ENCODE measurements around the gene SLC27A1. TPM values are rescaled to one million over a fixed set of nuclear protein-coding genes. Genes with fewer than 3 reads are reported as not detected.
"Not testable (repeated sequence)": the region's sequence is repeated elsewhere in the genome, so short reads cannot be mapped to it uniquely, and the experiment has no call there.

SLC27A1 gene
- total RNA-seq, 1 donor, result 5.8 TPM

GRCh38 chr19:17510220-17510993 is 40.1 kb downstream of the SLC27A1 start:
- Histone ChIP-seq H3K4me1 (ENCODE audit: insufficient read depth, low read length) (peaks cover 24% of the 10 kb centered on the region), H3K9me3 (ENCODE audit: low read depth, low read length) (no peaks in the 10 kb centered on the region), H3K27me3 (ENCODE audit: insufficient read depth, low read length) (no peaks in the 10 kb centered on the region), H3K4me3 (ENCODE audit: low read length) (peak overlapping the region; percentile 95)

- no peaks in the 10 kb centered on the region for H3K27me3 ChIP-seq (ENCODE audit: insufficient read depth, low read length)
- H3K4me3 ChIP-seq (ENCODE audit: low read length), result peak overlapping the region; percentile 95
- no peaks in the 10 kb centered on the region for H3K9me3 ChIP-seq (ENCODE audit: low read depth, low read length)
- peaks cover 24% of the 10 kb centered on the region for H3K4me1 ChIP-seq (ENCODE audit: insufficient read depth, low read length)
These were observed 41.6 kb downstream of the SLC27A1 start for GRCh38 chr19:17511724-17512573.

DNA sequence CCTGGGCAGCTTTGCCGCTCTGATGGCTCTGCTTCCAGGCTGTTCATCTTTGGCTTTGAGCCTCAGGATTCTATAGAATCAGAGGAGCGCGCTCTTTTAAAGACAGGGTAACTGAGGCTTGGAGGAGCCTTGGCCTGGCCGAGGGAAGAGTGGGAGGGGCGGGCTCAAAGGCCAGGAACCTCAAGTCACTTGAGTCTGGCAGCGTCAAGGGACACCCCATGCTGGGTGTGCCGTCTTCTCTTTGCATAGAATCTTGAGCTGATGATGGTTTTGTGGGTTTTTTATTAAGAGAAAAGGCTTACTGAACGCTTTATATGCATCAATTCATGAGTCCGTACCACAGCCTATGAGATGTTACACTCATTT is 42.2 kb downstream of the SLC27A1 start:
- Histone ChIP-seq H3K4me3 (ENCODE audit: low read length) (peak overlapping the region; percentile 95), H3K4me1 (ENCODE audit: insufficient read depth, low read length) (peaks cover 24% of the 10 kb centered on the region), H3K27me3 (ENCODE audit: insufficient read depth, low read length) (no peaks in the 10 kb centered on the region), H3K9me3 (ENCODE audit: low read depth, low read length) (peaks cover 1% of the 10 kb centered on the region)

GRCh38 chr19:17515408-17516149 is 45.3 kb downstream of the SLC27A1 start:
- peaks cover 15% of the 10 kb centered on the region for H3K4me1 ChIP-seq (ENCODE audit: insufficient read depth, low read length)
- no peaks in the 10 kb centered on the region for H3K27me3 ChIP-seq (ENCODE audit: insufficient read depth, low read length)
- H3K9me3 ChIP-seq (ENCODE audit: low read depth, low read length), result peaks cover 7% of the 10 kb centered on the region
- no peak overlapping the region for H3K4me3 ChIP-seq (ENCODE audit: low read length)

GRCh38 chr19:17517898-17518297 is 47.6 kb downstream of the SLC27A1 start:
- peaks cover 22% of the 10 kb centered on the region for H3K4me1 ChIP-seq (ENCODE audit: insufficient read depth, low read length)
- no peaks in the 10 kb centered on the region for H3K27me3 ChIP-seq (ENCODE audit: insufficient read depth, low read length)
- H3K9me3 ChIP-seq (ENCODE audit: low read depth, low read length), result peaks cover 7% of the 10 kb centered on the region
- H3K4me3 ChIP-seq (ENCODE audit: low read length), result no peak overlapping the region

- H3K27me3 ChIP-seq (ENCODE audit: insufficient read depth, low read length); H3K9me3 ChIP-seq (ENCODE audit: low read depth, low read length); H3K4me3 ChIP-seq (ENCODE audit: low read length): not testable (repeated sequence)
- peaks cover 26% of the 10 kb centered on the region for H3K4me1 ChIP-seq (ENCODE audit: insufficient read depth, low read length)
These were observed 48.3 kb downstream of the SLC27A1 start for GRCh38 chr19:17518654-17519053.

- no peaks in the 10 kb centered on the region for H3K27me3 ChIP-seq (ENCODE audit: insufficient read depth, low read length)
- peaks cover 39% of the 10 kb centered on the region for H3K4me1 ChIP-seq (ENCODE audit: insufficient read depth, low read length)
- no peak overlapping the region for H3K4me3 ChIP-seq (ENCODE audit: low read length)
- peaks cover 7% of the 10 kb centered on the region for H3K9me3 ChIP-seq (ENCODE audit: low read depth, low read length)
These were observed 49.6 kb downstream of the SLC27A1 start for GRCh38 chr19:17519967-17520366.

- no peaks in the 10 kb centered on the region for H3K27me3 ChIP-seq (ENCODE audit: insufficient read depth, low read length)
- peaks cover 7% of the 10 kb centered on the region for H3K9me3 ChIP-seq (ENCODE audit: low read depth, low read length)
- no peak overlapping the region for H3K4me3 ChIP-seq (ENCODE audit: low read length)
- H3K4me1 ChIP-seq (ENCODE audit: insufficient read depth, low read length), result peaks cover 48% of the 10 kb centered on the region
These were observed 50.5 kb downstream of the SLC27A1 start for GRCh38 chr19:17520865-17521264.

GRCh38 chr19:17522988-17523872 is 52.9 kb downstream of the SLC27A1 start:
- Histone ChIP-seq H3K4me3 (ENCODE audit: low read length) (no peak overlapping the region), H3K4me1 (ENCODE audit: insufficient read depth, low read length) (peaks cover 56% of the 10 kb centered on the region), H3K9me3 (ENCODE audit: low read depth, low read length) (no peaks in the 10 kb centered on the region), H3K27me3 (ENCODE audit: insufficient read depth, low read length) (no peaks in the 10 kb centered on the region)

DNA sequence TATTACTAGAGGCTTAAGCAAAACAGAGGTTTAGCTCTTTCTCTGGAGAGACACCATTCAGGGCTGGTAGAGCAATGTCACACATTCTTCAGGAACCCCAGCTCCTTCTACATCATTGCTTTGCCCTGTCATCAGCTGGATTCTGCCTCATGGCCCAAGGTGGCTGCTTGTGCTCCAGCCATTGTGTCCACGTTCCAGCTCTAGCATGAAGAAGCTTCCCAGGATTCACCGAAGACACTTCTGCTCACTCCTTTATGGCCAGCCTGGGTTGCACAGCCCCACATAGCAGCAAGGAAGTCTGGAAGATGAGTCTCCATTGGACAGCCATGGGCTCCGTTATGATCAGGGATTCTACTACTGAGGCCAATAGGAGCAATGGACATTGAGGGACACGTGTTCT is 54.3 kb downstream of the SLC27A1 start:
- Histone ChIP-seq H3K4me1 (ENCODE audit: insufficient read depth, low read length) (peaks cover 58% of the 10 kb centered on the region), H3K4me3 (ENCODE audit: low read length) (no peak overlapping the region), H3K9me3 (ENCODE audit: low read depth, low read length) (no peaks in the 10 kb centered on the region), H3K27me3 (ENCODE audit: insufficient read depth, low read length) (no peaks in the 10 kb centered on the region)

DNA sequence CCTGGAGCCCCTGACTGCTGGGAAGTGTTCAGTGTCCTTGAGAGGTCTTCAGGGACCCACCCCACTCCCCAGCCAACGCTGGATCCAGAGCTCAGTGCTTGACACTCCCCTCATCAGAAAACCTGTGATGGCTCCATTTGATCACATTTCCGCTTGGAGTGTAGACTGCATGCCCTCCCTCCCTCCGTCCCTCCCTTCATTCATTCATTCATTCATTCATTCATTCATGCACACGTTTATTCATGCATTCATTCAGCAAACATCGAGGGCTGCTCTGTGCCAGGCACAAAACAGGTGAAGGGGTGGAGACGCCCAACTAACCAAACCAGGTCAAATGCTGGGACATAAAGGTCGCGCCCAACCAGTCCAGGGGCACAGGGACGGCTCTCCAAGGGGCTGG is 54.8 kb downstream of the SLC27A1 start:
- H3K4me3 ChIP-seq (ENCODE audit: low read length), result no peak overlapping the region
- no peaks in the 10 kb centered on the region for H3K9me3 ChIP-seq (ENCODE audit: low read depth, low read length)
- peaks cover 63% of the 10 kb centered on the region for H3K4me1 ChIP-seq (ENCODE audit: insufficient read depth, low read length)
- no peaks in the 10 kb centered on the region for H3K27me3 ChIP-seq (ENCODE audit: insufficient read depth, low read length)

DNA sequence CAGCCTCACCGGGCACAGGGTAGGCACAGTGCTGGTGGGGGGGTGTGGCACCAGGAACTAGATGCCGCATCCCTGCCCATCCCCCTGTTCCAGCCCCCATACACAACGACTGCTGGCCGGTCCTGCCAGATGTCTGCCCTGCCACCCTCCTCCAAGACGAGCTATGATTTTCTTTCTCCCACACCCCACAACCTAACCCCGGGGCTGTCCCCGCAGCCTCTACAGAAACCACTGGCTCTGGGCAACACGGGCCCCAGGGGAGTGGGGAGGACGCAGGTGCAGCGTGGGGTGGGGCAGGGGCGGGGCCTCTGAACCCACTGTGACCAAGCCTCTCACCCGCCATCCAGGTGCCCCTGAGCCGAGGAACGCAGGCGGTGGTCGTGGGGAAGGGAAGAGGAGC is 56.6 kb downstream of the SLC27A1 start:
- H3K9me3 ChIP-seq (ENCODE audit: low read depth, low read length), result no peaks in the 10 kb centered on the region
- no peaks in the 10 kb centered on the region for H3K27me3 ChIP-seq (ENCODE audit: insufficient read depth, low read length)
- peak overlapping the region; percentile 43 for H3K4me3 ChIP-seq (ENCODE audit: low read length)
- H3K4me1 ChIP-seq (ENCODE audit: insufficient read depth, low read length), result peaks cover 60% of the 10 kb centered on the region

- Histone ChIP-seq H3K27me3 (ENCODE audit: insufficient read depth, low read length) (no peaks in the 10 kb centered on the region), H3K9me3 (ENCODE audit: low read depth, low read length) (no peaks in the 10 kb centered on the region), H3K4me3 (ENCODE audit: low read length) (peak overlapping the region; percentile 43), H3K4me1 (ENCODE audit: insufficient read depth, low read length) (peaks cover 56% of the 10 kb centered on the region)
These were observed 57.0 kb downstream of the SLC27A1 start for GRCh38 chr19:17527326-17527725.

DNA sequence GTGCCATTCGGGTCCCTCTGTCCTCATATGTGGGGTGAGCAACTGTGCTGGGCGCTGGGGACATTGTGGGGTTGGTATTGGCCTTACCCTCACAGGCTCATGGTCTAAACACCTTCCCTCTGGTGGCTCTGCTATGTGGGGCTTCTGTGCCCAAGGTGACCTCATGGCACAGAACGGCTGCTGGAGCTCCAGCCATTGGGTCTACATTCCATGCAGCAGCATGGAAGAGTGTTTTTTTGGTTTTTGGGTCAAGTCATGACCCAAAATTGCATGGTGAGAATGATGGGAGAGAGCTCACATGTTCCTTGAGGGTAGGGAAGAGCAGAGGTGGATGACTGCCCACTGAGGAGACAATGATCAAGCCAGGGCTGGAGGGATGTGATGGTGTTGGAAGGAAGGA is 58.3 kb downstream of the SLC27A1 start:
- no peaks in the 10 kb centered on the region for H3K27me3 ChIP-seq (ENCODE audit: insufficient read depth, low read length)
- H3K9me3 ChIP-seq (ENCODE audit: low read depth, low read length), result no peaks in the 10 kb centered on the region
- peak overlapping the region; percentile 43 for H3K4me3 ChIP-seq (ENCODE audit: low read length)
- peaks cover 43% of the 10 kb centered on the region for H3K4me1 ChIP-seq (ENCODE audit: insufficient read depth, low read length)
